Endothelial cell of umbilical vein (primary cell): ENCODE data around the gene GNAT1.

Source experiments
- EZH2 ChIP-seq: IDR thresholded peaks from 2 replicates; pipeline ENCODE4 v1.6.1; 2012; ENCODE audit warnings: borderline replicate concordance, low read depth, mild to moderate bottlenecking, moderate library complexity, low read length, inconsistent platforms; ENCODE audit not compliant: severe bottlenecking
- POLR2A ChIP-seq: IDR thresholded peaks from 2 replicates; pipeline ENCODE4 v1.6.1; 2012; ENCODE audit warnings: low read depth, mild to moderate bottlenecking, control low read depth, low read length
- TF ChIP-seq, protein P1 (sequence below), 2 donors: IDR thresholded peaks; 1 replicate in 1 of 2; 2 replicates in 1 of 2; pipeline ENCODE4 v1.5.1; 2011; ENCODE audit warnings: low read length in 2 of 2, mild to moderate bottlenecking in 2 of 2, moderate library complexity in 2 of 2, control low read depth in 1 of 2, inconsistent platforms in 1 of 2, low read depth in 1 of 2; ENCODE audit not compliant: insufficient read depth in 1 of 2; ENCODE audit errors: extremely low read depth in 1 of 2

DNA sequence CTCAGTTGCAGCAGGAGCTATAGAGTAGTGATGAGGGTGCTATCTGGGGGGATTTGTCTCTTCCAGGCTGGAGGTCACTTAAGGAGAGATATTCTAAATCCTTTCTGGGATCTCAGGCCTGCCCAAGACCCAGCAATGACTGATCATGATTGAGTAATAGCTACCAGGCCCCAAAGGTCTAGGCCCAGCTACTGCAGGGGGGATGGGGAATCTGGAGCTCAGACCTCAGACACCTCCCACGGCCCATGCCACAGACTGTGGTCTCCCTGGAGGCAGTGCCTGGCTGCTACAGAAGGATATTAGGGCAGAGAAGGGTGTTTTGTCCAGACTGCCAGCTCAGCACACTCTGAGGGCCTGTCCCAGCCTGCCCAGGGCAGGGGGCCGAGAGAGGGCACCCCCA lies 20.5 kb downstream of the GNAT1 start:
- TF ChIP-seq, protein P1, sequence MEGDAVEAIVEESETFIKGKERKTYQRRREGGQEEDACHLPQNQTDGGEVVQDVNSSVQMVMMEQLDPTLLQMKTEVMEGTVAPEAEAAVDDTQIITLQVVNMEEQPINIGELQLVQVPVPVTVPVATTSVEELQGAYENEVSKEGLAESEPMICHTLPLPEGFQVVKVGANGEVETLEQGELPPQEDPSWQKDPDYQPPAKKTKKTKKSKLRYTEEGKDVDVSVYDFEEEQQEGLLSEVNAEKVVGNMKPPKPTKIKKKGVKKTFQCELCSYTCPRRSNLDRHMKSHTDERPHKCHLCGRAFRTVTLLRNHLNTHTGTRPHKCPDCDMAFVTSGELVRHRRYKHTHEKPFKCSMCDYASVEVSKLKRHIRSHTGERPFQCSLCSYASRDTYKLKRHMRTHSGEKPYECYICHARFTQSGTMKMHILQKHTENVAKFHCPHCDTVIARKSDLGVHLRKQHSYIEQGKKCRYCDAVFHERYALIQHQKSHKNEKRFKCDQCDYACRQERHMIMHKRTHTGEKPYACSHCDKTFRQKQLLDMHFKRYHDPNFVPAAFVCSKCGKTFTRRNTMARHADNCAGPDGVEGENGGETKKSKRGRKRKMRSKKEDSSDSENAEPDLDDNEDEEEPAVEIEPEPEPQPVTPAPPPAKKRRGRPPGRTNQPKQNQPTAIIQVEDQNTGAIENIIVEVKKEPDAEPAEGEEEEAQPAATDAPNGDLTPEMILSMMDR (IDR thresholded peaks at IDR 0.05; ENCODE audit: extremely low read depth in 1 of 2, insufficient read depth in 1 of 2, low read depth in 1 of 2, low read length in 2 of 2) = no peak
- TF ChIP-seq POLR2A (no peak), EZH2 (no peak)
